ENCODE measurements around the gene RIN3. TPM values are rescaled to one million over a fixed set of nuclear protein-coding genes. Genes with fewer than 3 reads are reported as not detected.

Gene RIN3
- total and polyA plus RNA-seq, 10 of the 15 experiments (the other 5 are each of a cell fraction or from before 2014, with no cell fraction given): 0.91 to 23.3 (median 6.3) TPM

GRCh38 chr14:92577321-92577742, 63.8 kb downstream of the RIN3 start (continued):
- peak; percentile 87 for TF ChIP-seq ZNF687 (IDR thresholded peaks at IDR 0.05)
- TF ChIP-seq USF1 (IDR thresholded peaks at IDR 0.05; ENCODE audit: borderline replicate concordance, extremely low read length, insufficient read depth, low read depth, low read length): no peak
- TF ChIP-seq ZNF384 (IDR thresholded peaks at IDR 0.05; ENCODE audit: borderline replicate concordance, low read depth, low read length): no peak
- no peak for TF ChIP-seq CEBPZ (IDR thresholded peaks at IDR 0.05; ENCODE audit: low read depth, low read length)
- TF ChIP-seq RCOR1 (conservative IDR thresholded peaks at IDR 0.05; ENCODE audit: low read depth, low read length): no peak
- TF ChIP-seq ATF7 (IDR thresholded peaks at IDR 0.05; ENCODE audit: low read depth): peak; percentile 51
- TF ChIP-seq ZNF592 (IDR thresholded peaks at IDR 0.05): peak; percentile 62; the same call in 1 of the 2 replicates
- no peak for TF ChIP-seq E4F1 (IDR thresholded peaks at IDR 0.05; ENCODE audit: borderline replicate concordance, partially characterized antibody)
- no peak for TF ChIP-seq YBX1 (IDR thresholded peaks at IDR 0.05)
- TF ChIP-seq CBX5 (IDR thresholded peaks at IDR 0.05; ENCODE audit: low read depth): peak; percentile 92
- TF ChIP-seq FOXK2 (IDR thresholded peaks at IDR 0.05): no peak
- TF ChIP-seq EGR1 (IDR thresholded peaks at IDR 0.05; ENCODE audit: borderline replicate concordance in 1 of 2, low read depth in 2 of 2, low read length in 2 of 2): no peak
- TF ChIP-seq YY1 (IDR thresholded peaks at IDR 0.05; ENCODE audit: low read depth, low read length): 0 out of 2 replicates have a peak, but pooled peaks have one; percentile 48
- TF ChIP-seq RUNX3 (IDR thresholded peaks at IDR 0.05; ENCODE audit: low read length): peak; percentile 97
- no peak; the same call in 1 of the 2 replicates for TF ChIP-seq GATAD2B (conservative IDR thresholded peaks at IDR 0.05; ENCODE audit: low read depth)
